ENCODE data around the gene BATF3. TPM values are rescaled to one million over a fixed set of nuclear protein-coding genes. Genes with fewer than 3 reads are reported as not detected.
A peak's percentile ranks its signal among the peaks of the same experiment; 100 is the strongest.
"Not testable (repeated sequence)": the region's sequence is repeated elsewhere in the genome, so short reads cannot be mapped to it uniquely, and the experiment has no call there.

Gene BATF3
- polyA plus RNA-seq, 3 donors: 0.85 to 8.8 (median 8.8) TPM

- no peak overlapping the region for H3K27ac ChIP-seq (ENCODE audit: low read depth, low read length)
- 84 to 91% (median 88%) methylated on average over 8 of the region's 8 CpGs for whole genome bisulfite sequencing, 3 donors
Observed at GRCh38 chr1:212669600-212669999, 30.0 kb downstream of the BATF3 start.

GRCh38 chr1:212669102-212669501, 30.5 kb downstream of the BATF3 start:
- no peak overlapping the region for H3K27ac ChIP-seq (ENCODE audit: low read depth, low read length)
- WGBS, 3 donors: 76 to 85% (median 80%) methylated on average over 2 of the region's 2 CpGs

- WGBS, 3 donors: 75 to 90% (median 85%) methylated on average over 5 of the region's 5 CpGs
- H3K27ac ChIP-seq (ENCODE audit: low read depth, low read length): peak overlapping the region; percentile 4
Observed at GRCh38 chr1:212668477-212668876, 31.2 kb downstream of the BATF3 start.

- 40 to 57% (median 43%) methylated on average over 9 of the region's 9 CpGs for WGBS, 3 donors
Observed at GRCh38 chr1:212667223-212668139, 32.2 kb downstream of the BATF3 start.

GRCh38 chr1:212666116-212666775, 33.4 kb downstream of the BATF3 start:
- no peak overlapping the region for H3K27ac ChIP-seq (ENCODE audit: low read depth, low read length)
- 71 to 84% (median 82%) methylated on average over 10 of the region's 10 CpGs for WGBS, 3 donors

More at GRCh38 chr1:212667223-212668139, 32.2 kb downstream of the BATF3 start:
- no peak overlapping the region for H3K27ac ChIP-seq (ENCODE audit: low read depth, low read length)

GRCh38 chr1:212665241-212666115, 34.2 kb downstream of the BATF3 start:
- no peak overlapping the region for H3K27ac ChIP-seq (ENCODE audit: low read depth, low read length)
- 14 to 24% (median 23%) methylated on average over 33 to 37 of the region's 37 CpGs for WGBS, 3 donors

- no peak overlapping the region for H3K27ac ChIP-seq (ENCODE audit: low read depth, low read length)
- WGBS, 3 donors: 66 to 71% (median 67%) methylated on average over 11 of the region's 11 CpGs
Observed at GRCh38 chr1:212664409-212665199, 35.0 kb downstream of the BATF3 start.

GRCh38 chr1:212658250-212658649, 41.4 kb downstream of the BATF3 start:
- WGBS, 3 donors: 49 to 80% (median 75%) methylated on average over 7 of the region's 7 CpGs
- not testable (repeated sequence) for H3K27ac ChIP-seq (ENCODE audit: low read depth, low read length)

- 68 to 81% (median 76%) methylated on average over 5 of the region's 5 CpGs for WGBS, 3 donors
- no peak overlapping the region for H3K27ac ChIP-seq (ENCODE audit: low read depth, low read length)
Observed at GRCh38 chr1:212656730-212657129, 42.9 kb downstream of the BATF3 start.

GRCh38 chr1:212655668-212656440, 43.8 kb downstream of the BATF3 start:
- H3K27ac ChIP-seq (ENCODE audit: low read depth, low read length): no peak overlapping the region
- WGBS, 3 donors: 75 to 94% (median 79%) methylated on average over 5 to 6 of the region's 6 CpGs

- 85 to 100% (median 100%) methylated on average over 1 of the region's 1 CpG for WGBS, 3 donors
- no peak overlapping the region for H3K27ac ChIP-seq (ENCODE audit: low read depth, low read length)
Observed at GRCh38 chr1:212652609-212653008, 47.0 kb downstream of the BATF3 start.

GRCh38 chr1:212651977-212652376, 47.7 kb downstream of the BATF3 start:
- WGBS, 3 donors: 95 to 99% (median 98%) methylated on average over 3 of the region's 3 CpGs
- no peak overlapping the region for H3K27ac ChIP-seq (ENCODE audit: low read depth, low read length)

- 56 to 85% (median 70%) methylated on average over 4 of the region's 4 CpGs for WGBS, 3 donors
- no peak overlapping the region for H3K27ac ChIP-seq (ENCODE audit: low read depth, low read length)
Observed at GRCh38 chr1:212651521-212651920, 48.1 kb downstream of the BATF3 start.

GRCh38 chr1:212650228-212650627, 49.4 kb downstream of the BATF3 start:
- WGBS, 3 donors: 14 to 35% (median 32%) methylated on average over 3 of the region's 3 CpGs

GRCh38 chr1:212649020-212649419, 50.6 kb downstream of the BATF3 start:
- WGBS, 3 donors: 74 to 84% (median 84%) methylated on average over 2 of the region's 2 CpGs
- H3K27ac ChIP-seq (ENCODE audit: low read depth, low read length): no peak overlapping the region

More at GRCh38 chr1:212650228-212650627, 49.4 kb downstream of the BATF3 start:
- no peak overlapping the region for H3K27ac ChIP-seq (ENCODE audit: low read depth, low read length)

GRCh38 chr1:212648431-212648830, 51.2 kb downstream of the BATF3 start:
- no peak overlapping the region for H3K27ac ChIP-seq (ENCODE audit: low read depth, low read length)
- WGBS, 3 donors: 82 to 90% (median 84%) methylated on average over 3 of the region's 3 CpGs

GRCh38 chr1:212647004-212647403, 52.6 kb downstream of the BATF3 start:
- WGBS, 3 donors: 91 to 95% (median 94%) methylated on average over 11 of the region's 11 CpGs
- H3K27ac ChIP-seq (ENCODE audit: low read depth, low read length): no peak overlapping the region
